Stimulated activated CD8-positive, alpha-beta memory T cell treated with anti-CD3 and anti-CD28 coated beads, Interleukin-4, amount 100 ng/mL, for 48 hours (primary cell): ENCODE data around the gene CREB3L2.

Experiments used
- DNase-seq: peaks from one replicate; pipeline ENCODE4 v3.0.0-alpha.2; 2020

CREB3L2 gene

DNA sequence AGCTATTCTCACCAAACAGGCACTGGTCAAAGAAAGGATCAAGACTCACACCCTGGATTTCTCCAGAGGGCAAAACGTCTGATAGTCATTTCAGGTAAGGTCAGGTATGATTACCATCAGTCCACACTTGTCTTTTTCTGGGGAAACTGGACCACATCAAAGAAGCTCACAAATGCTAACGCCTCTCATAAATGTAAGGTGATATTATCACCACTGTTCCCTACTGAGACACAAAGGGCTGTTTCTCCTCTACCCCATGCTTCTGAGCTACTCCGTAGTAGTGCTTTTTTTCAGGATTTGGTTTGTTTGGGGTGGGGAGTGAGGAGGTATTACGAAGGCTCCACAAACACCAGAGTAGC, 51.6 kb downstream of the CREB3L2 start:
- no peak for DNase-seq

DNA sequence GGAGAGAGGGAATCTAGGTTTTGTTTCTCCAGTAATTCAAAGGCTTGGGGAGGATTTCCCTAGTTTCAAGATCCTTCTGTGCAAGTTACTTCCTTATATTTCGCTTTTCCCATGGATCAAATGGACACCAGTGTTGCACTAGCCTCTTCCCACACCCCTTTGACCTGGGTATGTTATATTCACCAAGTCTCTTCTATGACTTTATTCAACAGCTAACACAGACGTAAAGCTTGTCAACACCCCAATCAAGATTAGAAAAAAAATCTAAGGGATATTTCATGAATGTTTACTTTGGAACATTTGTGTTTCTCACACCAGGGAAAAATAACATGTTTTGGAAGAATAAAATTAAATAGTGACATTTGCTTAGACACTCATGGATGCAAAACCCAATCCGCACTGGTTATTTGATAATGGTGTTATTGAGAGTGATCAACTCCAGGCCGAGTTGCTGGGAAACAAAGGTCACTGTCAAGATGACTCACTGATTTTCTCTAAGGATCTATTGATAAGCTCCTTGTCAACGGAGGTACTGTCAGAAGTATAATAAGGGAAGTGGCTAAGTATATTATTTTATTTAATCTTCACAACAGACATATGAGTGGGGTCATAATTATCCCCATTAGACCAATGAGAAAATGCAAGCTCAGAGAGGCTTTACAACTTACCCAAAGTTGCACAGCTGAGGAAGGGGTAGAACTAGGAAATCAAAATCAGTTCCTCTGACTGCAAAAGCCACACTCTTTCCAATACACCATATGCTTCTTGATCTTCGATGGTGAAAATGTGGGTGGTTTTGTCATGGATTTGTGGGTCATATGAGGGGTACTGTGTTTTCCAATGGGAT, 52.2 kb downstream of the CREB3L2 start:
- DNase-seq, result no peak

DNA sequence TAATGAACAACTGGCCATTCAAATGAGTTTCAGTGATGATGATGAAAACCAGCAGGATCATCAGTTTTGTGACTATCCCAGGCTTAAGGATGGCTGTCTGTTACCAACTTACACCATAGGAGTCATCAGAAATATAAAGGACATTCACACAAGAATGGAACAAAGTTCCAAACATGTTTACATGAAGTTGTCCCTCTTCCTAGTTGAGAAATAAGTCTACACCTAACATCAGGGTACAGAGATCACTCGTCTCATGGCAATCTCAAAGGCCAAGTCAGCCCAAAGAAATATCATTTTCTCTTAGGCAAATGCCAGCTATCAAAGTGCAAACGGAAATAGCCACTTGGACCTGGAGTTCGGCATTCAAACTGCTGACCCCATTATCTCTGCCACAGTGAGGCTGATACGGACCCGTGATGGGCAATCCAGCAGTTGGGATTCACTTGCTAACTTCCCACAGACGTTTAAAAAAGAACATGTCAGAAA, 53.0 kb downstream of the CREB3L2 start:
- no peak for DNase-seq

DNA sequence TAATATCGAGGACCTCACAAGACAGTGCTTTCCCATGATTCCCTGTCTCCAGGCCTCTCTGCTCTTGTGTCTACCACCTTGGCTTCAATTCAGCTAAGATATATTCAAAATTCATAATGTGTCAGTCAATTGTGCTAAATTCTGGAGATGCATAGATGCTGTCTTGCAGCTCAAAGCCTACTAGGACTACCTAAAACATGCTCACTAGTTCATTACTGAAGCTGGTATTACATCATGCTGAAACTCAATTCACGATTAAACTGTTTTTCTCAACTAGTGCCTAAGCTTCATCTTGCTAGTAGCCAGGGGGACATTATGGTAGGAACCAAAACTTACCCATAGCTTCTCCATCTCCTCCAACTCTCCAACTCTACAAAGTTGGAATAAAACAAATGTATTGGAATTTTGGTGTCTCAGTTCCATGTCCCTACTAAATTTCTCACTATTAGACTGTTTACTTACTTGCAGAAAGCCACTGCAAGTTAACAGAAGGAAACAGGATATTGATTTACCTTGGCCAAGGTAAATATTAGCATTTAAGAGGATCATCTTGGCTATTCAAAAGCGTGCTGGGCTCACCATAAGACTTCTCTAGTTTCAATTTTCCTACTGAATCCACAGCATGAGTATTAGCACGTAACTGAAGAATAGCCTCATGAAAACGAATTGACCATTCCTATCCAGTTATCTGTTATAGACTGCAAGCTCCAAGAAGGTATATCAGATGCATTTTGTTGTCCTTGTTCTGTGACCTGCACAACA, 53.6 kb downstream of the CREB3L2 start:
- no peak for DNase-seq

DNA sequence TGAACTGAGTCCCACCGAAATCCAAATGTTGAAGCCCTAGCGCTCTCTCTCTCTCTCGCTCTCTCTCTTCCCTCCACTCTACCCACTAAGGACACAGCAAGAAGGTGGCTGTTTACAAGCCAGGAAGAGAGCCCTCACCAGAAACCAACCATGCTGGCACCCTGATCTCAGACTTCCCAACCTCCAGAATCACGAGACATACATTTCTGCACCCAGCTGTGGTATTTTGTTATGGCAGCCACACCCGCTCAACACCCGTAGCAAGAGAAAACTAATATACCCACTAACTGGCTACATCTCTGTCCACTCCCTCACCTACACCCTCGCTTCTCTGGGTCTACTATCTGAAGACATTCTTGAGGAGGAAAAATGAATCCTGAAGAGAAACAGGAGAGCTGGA, 54.8 kb downstream of the CREB3L2 start:
- DNase-seq, result no peak

DNA sequence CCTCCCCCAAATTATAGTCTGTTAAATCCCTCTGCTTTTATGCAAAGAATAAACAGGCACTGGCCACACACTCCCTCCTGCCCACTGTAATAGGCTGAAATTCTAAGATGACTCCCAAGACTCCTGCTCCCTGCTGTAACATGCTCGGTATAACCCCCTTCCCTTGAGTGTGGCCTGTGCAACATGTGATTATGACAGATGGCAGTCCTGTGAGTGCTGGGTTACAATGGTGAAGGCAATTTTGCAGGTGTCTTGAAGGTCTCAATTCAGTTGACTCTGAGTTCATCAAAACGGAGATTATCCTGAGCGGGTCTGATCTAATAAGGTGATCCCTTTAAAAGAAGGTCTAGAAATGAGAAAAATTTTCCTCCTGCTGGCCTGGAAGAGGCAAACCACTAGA, 55.9 kb downstream of the CREB3L2 start:
- no peak for DNase-seq

DNA sequence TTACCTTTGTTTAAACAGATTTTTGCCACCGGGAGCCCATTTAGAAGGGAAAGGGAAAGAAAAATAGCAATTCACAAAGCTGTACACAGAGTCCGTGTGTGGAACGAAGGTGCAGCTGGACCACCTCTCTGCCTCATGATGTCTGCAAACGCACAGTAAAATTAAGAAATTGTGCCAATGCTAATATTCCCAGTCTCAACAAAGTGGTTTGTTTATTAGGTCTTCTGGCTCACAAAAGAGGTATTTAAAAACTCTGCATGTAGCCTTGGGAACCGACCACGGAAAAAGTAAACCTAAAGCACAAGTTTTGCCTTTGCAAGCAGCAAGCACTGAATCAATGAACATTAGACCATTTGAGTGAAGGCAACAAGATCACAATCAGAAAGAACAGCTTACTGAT, 57.7 kb downstream of the CREB3L2 start:
- DNase-seq, result no peak

DNA sequence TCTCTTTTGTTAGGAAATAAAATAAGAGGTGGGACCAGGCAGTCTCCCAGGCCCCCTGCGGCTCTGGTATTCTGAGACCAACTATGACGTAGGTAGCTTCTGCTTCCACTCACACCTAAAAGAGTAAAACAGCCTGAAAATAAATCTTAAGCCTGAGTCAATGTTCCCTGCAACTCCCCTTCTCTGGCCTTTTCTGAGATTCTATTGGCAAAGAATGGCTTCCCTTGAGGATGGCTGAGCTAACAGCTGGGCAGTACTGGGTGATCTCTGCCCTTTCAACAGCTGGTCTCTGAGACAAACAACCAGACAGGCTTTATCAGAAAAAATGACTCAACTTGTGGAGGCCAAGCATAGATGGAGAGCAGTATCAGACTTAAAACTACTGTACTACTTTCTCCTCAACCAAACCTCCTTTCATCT, 58.7 kb downstream of the CREB3L2 start:
- DNase-seq, result no peak

DNA sequence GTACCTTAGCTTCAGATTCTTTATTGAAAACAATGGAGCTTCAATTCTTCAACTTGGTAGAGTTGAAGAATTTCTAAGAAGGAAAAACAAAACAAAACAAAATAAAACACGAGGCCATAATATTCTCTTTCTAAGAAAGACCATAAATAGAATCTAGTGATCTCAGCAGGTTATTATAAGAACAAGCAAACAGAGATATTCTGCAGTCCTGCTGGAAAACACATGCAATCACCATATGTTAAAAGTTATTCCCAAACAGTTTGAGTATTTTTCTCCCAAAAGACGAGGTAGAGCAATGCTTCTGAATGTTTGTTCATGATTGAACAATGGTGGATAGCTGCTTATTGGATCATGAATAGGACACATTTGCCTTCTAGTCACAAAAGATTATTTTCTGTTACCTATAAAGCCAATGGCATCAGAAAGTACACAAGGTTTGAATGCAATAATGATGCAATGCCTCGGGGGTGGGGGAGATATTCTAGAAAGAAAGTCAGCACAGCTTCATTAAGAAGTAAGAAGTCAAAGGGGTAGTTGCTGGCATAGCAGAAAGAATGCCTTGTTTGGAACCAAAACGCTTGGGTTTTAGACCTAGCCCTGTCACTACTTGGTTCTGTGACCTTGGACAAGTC, 59.3 kb downstream of the CREB3L2 start:
- DNase-seq, result no peak

DNA sequence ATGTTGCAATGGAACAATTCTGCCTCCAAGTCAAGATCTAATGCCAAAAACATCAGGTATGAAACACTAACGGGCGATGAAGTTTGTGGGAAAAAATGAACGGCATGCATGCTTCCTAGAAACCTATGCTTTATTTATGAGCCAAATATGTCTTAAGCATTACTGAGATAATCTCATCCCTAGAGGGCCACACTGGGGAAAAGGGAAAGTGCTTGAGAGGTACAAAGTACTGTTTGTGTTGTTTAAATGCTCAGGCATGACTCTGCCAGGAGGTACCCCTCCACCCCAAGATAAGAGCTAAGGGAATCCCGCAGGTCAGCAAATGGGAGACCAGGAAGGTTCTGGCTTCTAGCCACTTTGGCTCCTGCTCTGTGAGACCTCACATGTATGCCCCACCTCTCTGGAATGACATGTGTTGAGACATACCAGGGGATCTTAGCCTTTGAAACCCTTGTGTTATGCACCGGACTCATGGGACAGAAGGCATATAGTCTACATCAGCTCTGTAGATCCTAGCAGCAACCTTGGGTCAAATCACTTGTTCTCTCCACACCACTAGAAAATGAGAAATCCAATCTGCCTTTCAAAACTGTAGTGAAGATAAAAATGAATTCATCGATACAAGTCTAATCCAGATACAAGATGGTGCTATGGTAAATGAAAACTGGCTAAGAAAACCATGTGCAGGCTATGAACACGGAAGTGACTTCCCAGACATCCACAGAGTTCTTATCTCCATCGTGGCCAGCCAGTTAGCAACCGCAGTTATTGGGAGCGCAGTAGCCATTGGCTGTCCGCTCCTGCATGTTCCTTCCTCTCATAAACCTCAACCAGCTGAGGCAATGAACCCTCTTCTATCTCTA, 61.0 kb downstream of the CREB3L2 start:
- no peak for DNase-seq

DNA sequence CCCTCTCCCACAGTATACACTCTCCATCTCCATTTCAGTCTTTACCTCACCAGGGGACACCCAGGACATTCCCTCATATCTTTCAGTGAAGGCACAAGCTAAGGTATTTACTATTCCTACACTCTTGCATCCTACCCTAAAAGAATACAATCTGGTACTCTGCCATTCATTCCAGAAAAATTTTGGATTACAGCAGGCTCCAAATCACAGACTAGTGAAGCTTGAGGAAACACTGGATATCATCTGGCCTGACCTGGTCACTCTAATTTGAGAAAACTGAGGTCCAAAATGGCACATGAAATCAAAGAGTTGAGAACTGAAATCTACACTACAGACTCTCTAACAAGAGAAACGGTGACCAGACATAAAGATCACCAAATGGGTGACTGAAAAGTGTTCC, 61.7 kb downstream of the CREB3L2 start:
- no peak for DNase-seq

DNA sequence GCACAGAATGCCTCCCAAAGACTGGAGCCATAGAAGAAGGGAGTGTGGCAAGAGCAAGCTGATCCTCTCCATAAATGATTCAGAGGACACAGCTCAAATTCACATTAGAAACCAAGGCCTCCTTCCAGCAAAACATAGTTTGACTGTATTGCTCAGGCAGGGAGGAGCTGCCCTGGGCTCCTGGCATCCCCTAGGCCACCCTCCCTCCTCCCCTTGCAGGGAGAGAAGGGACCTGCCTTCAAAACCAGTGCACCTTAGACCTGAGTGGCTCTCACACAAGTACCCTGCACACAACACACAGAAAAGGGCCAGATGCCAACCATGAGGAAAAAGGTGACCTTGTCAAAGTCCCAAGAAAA, 64.7 kb downstream of the CREB3L2 start:
- no peak for DNase-seq

DNA sequence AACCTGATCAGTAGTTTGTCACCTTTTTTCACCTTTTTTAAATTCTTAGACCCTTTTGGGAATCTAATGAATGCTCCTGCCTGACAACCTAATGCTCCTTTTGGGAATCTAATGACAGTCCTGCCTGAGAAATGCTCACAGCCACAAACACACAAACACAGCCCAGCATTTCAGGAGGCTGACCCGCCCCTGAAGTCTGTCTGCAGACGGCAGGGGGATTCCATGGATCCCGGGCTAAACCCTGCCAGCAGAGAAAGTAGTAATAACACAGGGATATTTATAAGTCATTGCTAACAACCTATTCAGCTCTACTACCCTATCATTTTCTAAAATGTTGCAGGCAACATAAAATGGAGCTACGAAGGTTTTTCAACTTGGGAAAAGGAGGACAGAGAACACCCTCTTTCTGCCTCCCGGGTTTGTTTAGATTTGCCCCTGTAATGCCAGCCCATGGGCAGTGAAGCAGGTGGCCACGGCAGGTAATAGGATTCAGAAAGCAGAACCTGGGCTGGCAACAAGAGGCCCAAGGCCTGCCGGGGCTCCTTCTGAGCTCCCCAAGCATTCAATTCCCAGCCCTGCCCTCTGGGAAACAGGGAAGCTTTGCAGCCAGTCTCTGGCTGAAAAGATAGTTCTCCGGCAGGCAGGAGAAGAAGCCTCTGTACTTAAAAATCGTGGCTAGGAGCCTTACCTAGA, 65.2 kb downstream of the CREB3L2 start:
- DNase-seq, result no peak

DNA sequence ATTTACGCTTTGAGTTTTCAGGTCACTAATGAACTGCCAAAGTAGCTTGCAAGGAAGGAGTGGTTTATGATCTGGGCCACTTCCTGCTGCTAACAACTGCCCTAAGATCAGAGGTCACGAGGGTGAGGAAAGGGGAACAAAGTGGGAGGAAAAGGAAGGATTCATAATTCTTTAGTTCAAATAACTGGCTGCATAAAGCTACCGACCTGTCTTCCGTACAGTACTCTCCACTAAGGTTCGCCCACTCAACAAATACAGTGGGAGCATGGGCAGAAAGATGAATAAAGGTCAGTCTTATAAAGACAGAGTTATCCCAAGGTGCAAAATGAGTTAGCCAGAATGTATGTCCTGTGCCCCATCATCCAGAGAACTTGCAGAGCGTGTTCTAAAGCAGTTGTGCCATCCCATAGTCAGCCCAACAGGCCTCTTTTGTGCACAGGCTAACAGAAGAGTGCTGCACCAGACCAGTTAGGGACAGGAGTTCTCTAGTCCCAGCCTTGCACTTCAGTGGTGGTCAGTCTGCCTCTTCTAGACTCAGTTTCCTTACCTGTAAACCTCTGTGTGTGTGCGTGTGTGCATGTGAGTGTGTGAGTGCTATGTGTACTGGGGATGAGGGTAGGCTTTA, 65.9 kb downstream of the CREB3L2 start:
- no peak for DNase-seq

DNA sequence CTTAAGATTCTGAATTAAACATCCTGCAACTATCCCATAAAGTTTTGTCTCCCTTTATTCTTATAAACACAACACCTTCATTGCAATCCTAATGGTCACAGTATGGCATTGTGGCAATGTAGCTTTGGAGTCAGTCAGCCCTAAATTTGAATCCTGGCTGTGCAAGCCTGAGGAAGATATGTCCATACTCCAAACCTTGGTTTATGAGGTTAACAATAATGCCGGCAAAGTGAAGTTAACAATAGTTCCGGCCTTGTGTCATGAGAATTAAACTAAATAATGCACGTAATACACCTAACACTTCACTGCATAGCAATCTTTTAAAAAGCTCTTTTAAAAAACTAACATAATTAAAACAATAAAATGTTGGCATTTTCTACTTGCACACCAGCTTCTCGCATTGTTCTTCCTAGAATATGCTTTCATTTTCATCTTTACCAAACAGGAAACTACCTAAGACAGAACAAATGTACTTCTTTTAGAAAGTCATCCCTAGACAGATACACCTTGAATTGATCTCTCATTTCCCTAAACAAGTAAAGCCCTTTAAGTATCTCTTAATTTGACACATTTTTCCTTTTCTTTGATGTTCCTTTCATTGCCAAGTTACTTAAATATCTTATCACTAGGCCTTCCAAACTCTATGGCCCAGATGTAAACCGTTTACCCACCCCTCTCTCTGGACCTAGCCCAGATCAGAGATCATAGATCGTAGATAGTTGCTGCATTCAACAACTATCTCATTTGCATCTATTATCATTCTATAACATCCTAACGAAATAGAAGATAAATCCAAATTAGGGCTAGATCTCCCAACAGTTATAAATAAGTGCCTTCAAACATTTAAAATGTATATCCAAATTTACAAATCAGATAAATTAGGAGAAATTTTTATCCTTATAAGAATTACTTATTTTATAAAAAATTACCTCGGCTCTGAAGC, 66.7 kb downstream of the CREB3L2 start:
- no peak for DNase-seq

DNA sequence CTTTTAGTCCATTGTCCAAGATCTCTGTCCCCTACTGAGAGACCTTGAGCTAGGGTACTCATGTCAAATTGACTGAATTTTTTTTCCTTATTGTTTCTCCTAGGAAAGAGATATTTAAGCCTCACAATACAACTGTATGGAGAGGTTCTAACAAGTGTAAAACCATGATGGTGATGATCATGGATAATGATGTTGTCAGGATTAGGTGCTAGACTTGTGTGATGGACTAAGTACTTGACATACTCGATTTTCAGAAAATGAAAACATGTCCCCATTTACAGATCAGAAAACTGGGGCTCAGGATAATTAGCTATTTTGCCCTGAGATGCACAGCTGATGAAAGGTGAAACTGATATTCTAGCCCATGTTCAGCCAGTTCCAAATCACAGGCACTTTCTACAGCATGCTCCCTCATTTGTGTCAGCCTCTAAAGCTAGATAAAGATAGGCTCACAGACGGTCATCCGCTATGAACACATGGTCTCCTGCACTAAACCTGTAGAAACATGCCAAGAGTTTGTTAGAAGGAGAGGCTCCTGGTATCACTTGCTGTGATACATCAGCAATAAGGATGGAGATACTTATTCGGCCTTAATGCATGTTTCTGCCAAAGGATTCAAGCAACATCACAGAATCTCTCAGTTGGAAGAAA, 67.6 kb downstream of the CREB3L2 start:
- DNase-seq, result no peak

DNA sequence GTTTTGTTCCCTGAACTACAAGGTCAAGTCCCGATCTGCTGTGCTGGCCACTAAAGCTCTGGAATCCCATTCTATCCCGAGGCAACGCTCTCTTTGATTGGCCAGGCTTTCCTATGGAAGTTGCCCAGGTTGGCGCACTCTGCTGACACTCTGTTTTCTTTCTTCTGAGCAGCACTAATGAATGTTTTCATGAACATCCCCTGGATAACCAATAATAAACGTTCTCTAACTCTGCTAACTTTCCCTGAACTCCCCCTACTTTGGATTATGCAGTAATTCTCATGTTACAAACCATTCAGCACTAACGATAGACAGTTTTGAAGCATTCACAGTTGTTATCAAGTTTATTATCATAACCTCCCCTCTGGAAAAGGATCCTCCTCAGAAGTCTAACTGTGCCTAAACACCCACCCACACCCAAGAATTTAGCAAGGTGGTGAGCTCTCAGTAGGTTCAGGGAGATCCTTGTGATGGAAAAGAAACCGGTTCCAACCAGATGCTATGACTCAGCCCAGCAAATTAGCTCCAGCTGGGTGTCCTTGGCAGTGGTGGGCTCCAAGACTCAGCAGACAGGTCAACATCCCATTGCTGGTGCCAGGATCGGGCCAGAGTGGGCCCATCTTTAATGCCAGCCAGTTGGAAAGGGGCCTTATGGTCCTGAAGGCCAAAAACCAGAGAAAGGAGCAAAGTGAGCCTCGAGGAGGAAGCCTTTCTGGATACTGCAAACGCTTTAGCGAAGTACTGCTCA, 68.4 kb downstream of the CREB3L2 start:
- DNase-seq, result no peak

DNA sequence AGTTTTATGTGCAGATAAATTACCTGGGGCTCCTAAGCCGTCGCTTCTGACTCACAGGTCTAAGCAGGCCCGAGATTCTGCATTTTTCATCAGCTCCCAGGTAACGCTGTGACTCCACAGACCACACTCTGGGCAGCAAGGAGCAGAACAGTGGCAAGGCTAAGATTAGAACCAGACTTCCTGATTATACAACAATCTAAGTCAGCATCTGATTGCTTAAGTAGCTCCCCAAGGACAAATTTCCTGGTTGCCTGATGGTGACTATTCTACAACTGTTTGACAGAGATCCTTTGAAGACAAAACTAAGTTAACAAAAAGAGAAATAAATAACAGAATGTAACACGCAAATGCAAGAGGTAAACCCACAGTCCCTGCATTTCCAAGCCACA, 69.0 kb downstream of the CREB3L2 start:
- DNase-seq, result no peak

DNA sequence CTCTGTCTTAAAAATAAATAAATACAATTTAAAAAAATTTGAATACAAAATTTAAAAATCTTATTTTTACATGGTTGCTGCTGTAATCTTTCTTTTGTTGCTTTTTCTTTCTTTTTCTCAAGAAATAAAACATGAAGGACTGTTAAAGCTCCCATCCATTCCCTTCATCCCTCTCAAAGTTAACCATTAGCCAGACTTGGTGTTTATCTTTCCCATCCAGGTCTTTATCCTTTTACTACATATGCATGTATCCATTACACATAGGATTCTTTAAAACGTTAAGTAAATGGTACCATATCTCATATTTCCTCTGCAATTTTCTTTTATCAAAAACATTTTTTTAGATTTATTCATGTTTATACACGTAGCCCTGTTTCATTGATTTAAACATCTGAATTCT, 70.1 kb downstream of the CREB3L2 start:
- DNase-seq, result no peak
